ENCODE results near the gene SF3B3. TPM values are rescaled to one million over a fixed set of nuclear protein-coding genes. Genes with fewer than 3 reads are reported as not detected.

SF3B3 gene
- total RNA-seq, 1 experiment from 2014 or later, result 449 TPM

GRCh38 chr16:70589998-70590471 is 66.4 kb downstream of the SF3B3 start:
- no TSS peak for BruUV-seq (replicated peaks)
- Mint-ChIP-seq H3K4me1 (ENCODE audit: low read depth, unreplicated experiment) (peaks cover 8% of the 10 kb centered on the region), H3K9me3 (ENCODE audit: low read depth, unreplicated experiment) (no peaks in the 10 kb centered on the region), H3K36me3 (ENCODE audit: insufficient read depth, unreplicated experiment) (no peaks in the 10 kb centered on the region), H3K27me3 (ENCODE audit: unreplicated experiment) (peaks cover 2% of the 10 kb centered on the region), H3K27ac (ENCODE audit: unreplicated experiment) (no peak overlapping the region), H3K4me3 (ENCODE audit: low read depth, unreplicated experiment) (no peak overlapping the region)
- TF ChIP-seq CTCF (IDR thresholded peaks at IDR 0.05; ENCODE audit: unreplicated experiment), result no peak
- intact Hi-C loops (cut with micrococcal nuclease; ENCODE audit: unreplicated experiment), result no loop called here
- CTCF ChIA-PET, result no interaction called here
- peak; percentile 21 for DNase-seq

GRCh38 chr16:70590722-70591415 is 67.3 kb downstream of the SF3B3 start:
- no peak for DNase-seq
- Mint-ChIP-seq H3K4me1 (ENCODE audit: low read depth, unreplicated experiment) (peaks cover 8% of the 10 kb centered on the region), H3K27ac (ENCODE audit: unreplicated experiment) (no peak overlapping the region), H3K36me3 (ENCODE audit: insufficient read depth, unreplicated experiment) (no peaks in the 10 kb centered on the region), H3K27me3 (ENCODE audit: unreplicated experiment) (no peaks in the 10 kb centered on the region), H3K4me3 (ENCODE audit: low read depth, unreplicated experiment) (no peak overlapping the region), H3K9me3 (ENCODE audit: low read depth, unreplicated experiment) (no peaks in the 10 kb centered on the region)
- CTCF ChIA-PET, result interaction anchor here (0.5 to 0.8 kb wide), 3 partner anchors 12 to 1469 kb away, joined by 3 to 7 read pairs (median 4); no protein-coding TSS in a partner anchor
- intact Hi-C loops (cut with micrococcal nuclease; ENCODE audit: unreplicated experiment), result no loop called here
- no peak for TF ChIP-seq CTCF (IDR thresholded peaks at IDR 0.05; ENCODE audit: unreplicated experiment)
- no TSS peak for BruUV-seq (replicated peaks)

- Mint-ChIP-seq H3K36me3 (ENCODE audit: insufficient read depth, unreplicated experiment) (no peaks in the 10 kb centered on the region), H3K27me3 (ENCODE audit: unreplicated experiment) (no peaks in the 10 kb centered on the region), H3K4me1 (ENCODE audit: low read depth, unreplicated experiment) (peaks cover 8% of the 10 kb centered on the region), H3K9me3 (ENCODE audit: low read depth, unreplicated experiment) (no peaks in the 10 kb centered on the region), H3K27ac (ENCODE audit: unreplicated experiment) (no peak overlapping the region), H3K4me3 (ENCODE audit: low read depth, unreplicated experiment) (no peak overlapping the region)
- CTCF ChIA-PET, result interaction anchor here (0.6 to 0.8 kb wide), 3 partner anchors 12 to 556 kb away, joined by 4 to 7 read pairs (median 4); no protein-coding TSS in a partner anchor
- intact Hi-C loops (cut with micrococcal nuclease; ENCODE audit: unreplicated experiment), result no loop called here
- no TSS peak for BruUV-seq (replicated peaks)
- no peak for DNase-seq
- TF ChIP-seq CTCF (IDR thresholded peaks at IDR 0.05; ENCODE audit: unreplicated experiment), result no peak
These were observed 68.0 kb downstream of the SF3B3 start for GRCh38 chr16:70591615-70592014.

- peaks cover 8% of the 10 kb centered on the region for H3K4me1 Mint-ChIP-seq (ENCODE audit: low read depth, unreplicated experiment)
- no peak for DNase-seq
- no peak for TF ChIP-seq CTCF (IDR thresholded peaks at IDR 0.05; ENCODE audit: unreplicated experiment)
- no peaks in the 10 kb centered on the region for H3K36me3 Mint-ChIP-seq (ENCODE audit: insufficient read depth, unreplicated experiment)
- no TSS peak for BruUV-seq (replicated peaks)
- H3K27me3 Mint-ChIP-seq (ENCODE audit: unreplicated experiment), result no peaks in the 10 kb centered on the region
- intact Hi-C loops (cut with micrococcal nuclease; ENCODE audit: unreplicated experiment), result no loop called here
- H3K27ac Mint-ChIP-seq (ENCODE audit: unreplicated experiment), result no peak overlapping the region
- no peaks in the 10 kb centered on the region for H3K9me3 Mint-ChIP-seq (ENCODE audit: low read depth, unreplicated experiment)
- H3K4me3 Mint-ChIP-seq (ENCODE audit: low read depth, unreplicated experiment), result no peak overlapping the region
- CTCF ChIA-PET, result interaction anchor here (0.5 to 0.6 kb wide), 2 partner anchors 43 to 127 kb away, joined by 4 to 6 read pairs; no protein-coding TSS in a partner anchor
These were observed 68.5 kb downstream of the SF3B3 start for GRCh38 chr16:70592106-70592571.

All from Calu3 (cell line).